ENCODE data around the gene CAPN9.

DNA sequence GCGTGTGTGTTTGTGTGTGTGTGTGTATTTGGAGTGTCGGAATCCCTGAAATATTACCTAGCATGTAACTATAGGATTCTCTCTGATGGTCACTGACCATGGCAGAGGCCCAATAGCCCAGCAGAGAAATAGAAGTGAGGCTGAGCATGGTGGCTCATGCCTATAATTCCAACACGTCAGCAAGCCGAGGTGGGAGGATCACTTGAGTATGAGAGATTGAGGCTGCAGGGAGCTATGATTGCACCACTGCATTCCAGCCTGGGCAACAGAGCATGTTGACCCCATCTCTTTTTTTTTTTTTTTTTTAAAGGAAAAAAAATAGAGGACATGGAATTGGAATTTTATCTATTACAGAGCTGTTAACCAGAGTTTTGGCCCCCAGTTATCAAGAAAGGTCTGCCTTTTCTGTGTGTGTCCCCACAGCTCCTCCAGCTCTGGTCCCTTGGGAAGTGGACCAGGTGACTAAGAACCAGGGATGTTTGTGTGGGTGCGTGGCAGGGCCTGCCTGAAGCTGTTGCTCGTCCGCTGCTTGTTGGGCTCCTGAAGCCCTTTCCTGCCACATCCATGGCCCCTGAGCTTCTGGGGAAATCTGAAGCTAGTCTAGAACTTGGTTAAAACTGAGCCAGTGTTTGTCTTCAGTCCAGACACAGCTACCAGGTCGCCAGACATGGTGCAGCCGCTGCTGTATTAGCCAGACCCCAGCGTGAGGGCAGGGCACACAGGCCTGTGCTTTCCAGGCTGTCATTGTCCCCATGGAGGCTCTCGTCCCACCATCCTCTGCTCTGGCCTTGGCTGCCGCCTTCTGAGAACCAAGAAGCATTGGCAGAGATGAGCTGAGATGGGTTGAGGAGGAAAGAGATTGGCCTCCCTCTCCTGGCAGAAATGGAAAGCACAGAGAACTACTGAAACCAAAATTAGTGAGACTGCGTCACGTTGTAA is 25.5 kb downstream of the CAPN9 start:
- TF ChIP-seq POLR2A (IDR thresholded peaks at IDR 0.05; ENCODE audit: low read depth, low read length) (no peak), POLR2AphosphoS5 (IDR thresholded peaks at IDR 0.05; ENCODE audit: low read depth, low read length) (no peak), TAF1 (IDR thresholded peaks at IDR 0.05; ENCODE audit: low read depth, low read length) (no peak), PAX5 (IDR thresholded peaks at IDR 0.05; ENCODE audit: insufficient read depth, low read length, severe bottlenecking) (no peak)

Data from GM12891 (cell line).